Panc1 (cell line): ENCODE results near the gene AFDN. TPM values are rescaled to one million over a fixed set of nuclear protein-coding genes. Genes with fewer than 3 reads are reported as not detected.

Source experiments
- ATAC-seq: fragments of 200-7000 bp; cut with Tn5 transposase; 2 replicates; pipeline ENCODE4 v1.9.1; 2020; ENCODE audit warnings: mild to moderate bottlenecking, moderate library complexity
- BruUV-seq: library from RNA; stranded (reverse); fragments of 400-500 nt; replicated peaks from 2 replicates; lab custom pipeline; 2021; lab: Mats Ljungman, UMichigan
- CTCF ChIA-PET: fragments of 300-600 bp; sonication (Branson Sonifier 250); formaldehyde crosslinking; loops from one replicate; lab custom pipeline; 2022; ENCODE audit warnings: antibody characterized with exemption; lab: Charles Lee
- POLR2A ChIA-PET: fragments of 300-600 bp; sonication (Branson Sonifier 250); formaldehyde crosslinking; loops from one replicate; lab custom pipeline; 2022; ENCODE audit warnings: antibody characterized with exemption; lab: Charles Lee
- DNase-seq: peaks from one replicate; pipeline ENCODE4 v3.0.0-alpha.2; 2010; ENCODE audit warnings: low read depth, low spot score
- H3K27ac ChIP-seq: 2 replicates; pipeline ENCODE4 v1.5.1; 2011; ENCODE audit warnings: mild to moderate bottlenecking, low read length, inconsistent platforms
- H3K27me3 ChIP-seq: fragments of 200-500 bp; sonication (Bioruptor generic); 2 replicates; pipeline ENCODE4 v1.6.0; 2014; ENCODE audit warnings: low read length, inconsistent platforms; ENCODE audit not compliant: control insufficient read depth, insufficient read depth
- H3K36me3 ChIP-seq: fragments of 200-500 bp; sonication (Bioruptor generic); 2 replicates; pipeline ENCODE4 v1.5.1; 2014; ENCODE audit warnings: inconsistent platforms, mild to moderate bottlenecking, low read length, moderate library complexity; ENCODE audit not compliant: control insufficient read depth, insufficient read depth
- H3K4me1 ChIP-seq: 2 replicates; pipeline ENCODE4 v1.5.1; 2011; ENCODE audit warnings: inconsistent platforms, mild to moderate bottlenecking, low read length, moderate library complexity; ENCODE audit not compliant: control insufficient read depth, insufficient read depth
- H3K4me3 ChIP-seq, 2 experiments: 2 replicates each; pipeline ENCODE4 v1.5.1; 2011 to 2012; ENCODE audit warnings: low read depth in 2 of 2, low read length in 2 of 2, mild to moderate bottlenecking in 2 of 2, inconsistent platforms in 1 of 2, moderate library complexity in 1 of 2
- H3K9me3 ChIP-seq: fragments of 200-500 bp; sonication (Bioruptor generic); 2 replicates; pipeline ENCODE4 v1.5.1; 2014; ENCODE audit warnings: low read depth, mild to moderate bottlenecking, inconsistent platforms, low read length, moderate library complexity; ENCODE audit not compliant: control insufficient read depth, insufficient read depth
- POLR2AphosphoS5 ChIP-seq: IDR thresholded peaks from 2 replicates; pipeline ENCODE4 v1.6.1; 2012; ENCODE audit warnings: mild to moderate bottlenecking, low read depth, low read length, moderate library complexity
- SIN3A ChIP-seq: IDR thresholded peaks from 2 replicates; pipeline ENCODE4 v1.6.1; 2012; ENCODE audit warnings: low read depth, mild to moderate bottlenecking, low read length, moderate library complexity, borderline replicate concordance; ENCODE audit not compliant: insufficient read depth
- TCF7L2 ChIP-seq: IDR thresholded peaks from 2 replicates; pipeline ENCODE4 v1.6.1; 2011; ENCODE audit warnings: mild to moderate bottlenecking, low read depth, low read length, inconsistent platforms
- in situ Hi-C: cut with HindIII; loops from 2 replicates; pipeline ENCODE4 v1.10.0; 2016; ENCODE audit warnings: low sequenced_read_pairs, low pct_unique_long_range_greater_than_20kb
- intact Hi-C: fragments of 100-400 bp; cut with micrococcal nuclease; formaldehyde crosslinking; loops from one replicate; pipeline ENCODE4 v1.10.0; 2022; ENCODE audit not compliant: unreplicated experiment
- total RNA-seq: library from RNA; stranded (reverse); gene quantifications from one replicate; pipeline ENCODE4 v1.2.1, GENCODE V29; 2021; ENCODE audit not compliant: unreplicated experiment
- TF ChIP-seq, protein P1 (sequence below), 2 experiments: IDR thresholded peaks; 2 replicates each; pipeline ENCODE4 v1.6.1; 2011 to 2012; ENCODE audit warnings: low read depth in 2 of 2, control low read depth in 1 of 2, low read length in 1 of 2, mild to moderate bottlenecking in 1 of 2, moderate library complexity in 1 of 2; ENCODE audit not compliant: insufficient read depth in 1 of 2
- TF ChIP-seq, protein P2 (sequence below): fragments of 450-650 bp; IDR thresholded peaks from 2 replicates; pipeline ENCODE4 v1.5.1; 2017; ENCODE audit warnings: mild to moderate bottlenecking

The AFDN gene
- total RNA-seq, 1 experiment from 2014 or later, result 143 TPM

DNA sequence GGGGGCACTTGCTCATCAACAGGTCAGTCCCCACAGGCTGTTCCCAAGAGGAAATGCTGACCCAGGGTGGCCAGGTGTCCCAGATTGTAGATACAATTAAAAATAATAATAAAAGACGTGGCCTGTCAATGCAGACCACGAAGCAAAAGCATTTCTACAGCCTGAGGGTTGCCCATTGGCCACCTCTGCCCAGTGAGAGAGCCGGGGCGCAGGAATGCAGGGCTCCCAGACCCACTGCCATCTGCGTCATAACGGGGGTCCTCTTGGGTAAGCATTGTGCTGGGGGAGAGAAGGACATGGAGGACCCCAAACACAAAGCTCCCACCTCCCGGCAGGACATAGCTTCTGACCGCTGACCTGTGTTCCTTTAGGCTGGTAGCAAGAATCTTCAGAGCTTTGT lies 22.9 kb upstream of the AFDN start:
- no peak for DNase-seq
- Histone ChIP-seq H3K27ac (no peak overlapping the region), H3K36me3 (no peaks in the 10 kb centered on the region), H3K4me3 (no peak overlapping the region), H3K4me1 (no peaks in the 10 kb centered on the region), H3K9me3 (no peaks in the 10 kb centered on the region), H3K27me3 (no peaks in the 10 kb centered on the region)
- BruUV-seq, result no TSS peak
- intact Hi-C loops, result no loop called here
- POLR2A ChIA-PET, result interaction anchor here (0.6 kb wide), 1 partner anchor 14 kb away, joined by 4 read pairs; no protein-coding TSS in a partner anchor
- no peak for ATAC-seq
- in situ Hi-C loops, result no loop called here
- CTCF ChIA-PET, result no interaction called here
- TF ChIP-seq POLR2AphosphoS5 (no peak), TCF7L2 (no peak), SIN3A (no peak)
- TF ChIP-seq, protein P1, sequence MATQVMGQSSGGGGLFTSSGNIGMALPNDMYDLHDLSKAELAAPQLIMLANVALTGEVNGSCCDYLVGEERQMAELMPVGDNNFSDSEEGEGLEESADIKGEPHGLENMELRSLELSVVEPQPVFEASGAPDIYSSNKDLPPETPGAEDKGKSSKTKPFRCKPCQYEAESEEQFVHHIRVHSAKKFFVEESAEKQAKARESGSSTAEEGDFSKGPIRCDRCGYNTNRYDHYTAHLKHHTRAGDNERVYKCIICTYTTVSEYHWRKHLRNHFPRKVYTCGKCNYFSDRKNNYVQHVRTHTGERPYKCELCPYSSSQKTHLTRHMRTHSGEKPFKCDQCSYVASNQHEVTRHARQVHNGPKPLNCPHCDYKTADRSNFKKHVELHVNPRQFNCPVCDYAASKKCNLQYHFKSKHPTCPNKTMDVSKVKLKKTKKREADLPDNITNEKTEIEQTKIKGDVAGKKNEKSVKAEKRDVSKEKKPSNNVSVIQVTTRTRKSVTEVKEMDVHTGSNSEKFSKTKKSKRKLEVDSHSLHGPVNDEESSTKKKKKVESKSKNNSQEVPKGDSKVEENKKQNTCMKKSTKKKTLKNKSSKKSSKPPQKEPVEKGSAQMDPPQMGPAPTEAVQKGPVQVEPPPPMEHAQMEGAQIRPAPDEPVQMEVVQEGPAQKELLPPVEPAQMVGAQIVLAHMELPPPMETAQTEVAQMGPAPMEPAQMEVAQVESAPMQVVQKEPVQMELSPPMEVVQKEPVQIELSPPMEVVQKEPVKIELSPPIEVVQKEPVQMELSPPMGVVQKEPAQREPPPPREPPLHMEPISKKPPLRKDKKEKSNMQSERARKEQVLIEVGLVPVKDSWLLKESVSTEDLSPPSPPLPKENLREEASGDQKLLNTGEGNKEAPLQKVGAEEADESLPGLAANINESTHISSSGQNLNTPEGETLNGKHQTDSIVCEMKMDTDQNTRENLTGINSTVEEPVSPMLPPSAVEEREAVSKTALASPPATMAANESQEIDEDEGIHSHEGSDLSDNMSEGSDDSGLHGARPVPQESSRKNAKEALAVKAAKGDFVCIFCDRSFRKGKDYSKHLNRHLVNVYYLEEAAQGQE (IDR thresholded peaks at IDR 0.05; ENCODE audit: insufficient read depth in 1 of 2, low read depth in 2 of 2, low read length in 1 of 2), result no peak
- TF ChIP-seq, protein P2, sequence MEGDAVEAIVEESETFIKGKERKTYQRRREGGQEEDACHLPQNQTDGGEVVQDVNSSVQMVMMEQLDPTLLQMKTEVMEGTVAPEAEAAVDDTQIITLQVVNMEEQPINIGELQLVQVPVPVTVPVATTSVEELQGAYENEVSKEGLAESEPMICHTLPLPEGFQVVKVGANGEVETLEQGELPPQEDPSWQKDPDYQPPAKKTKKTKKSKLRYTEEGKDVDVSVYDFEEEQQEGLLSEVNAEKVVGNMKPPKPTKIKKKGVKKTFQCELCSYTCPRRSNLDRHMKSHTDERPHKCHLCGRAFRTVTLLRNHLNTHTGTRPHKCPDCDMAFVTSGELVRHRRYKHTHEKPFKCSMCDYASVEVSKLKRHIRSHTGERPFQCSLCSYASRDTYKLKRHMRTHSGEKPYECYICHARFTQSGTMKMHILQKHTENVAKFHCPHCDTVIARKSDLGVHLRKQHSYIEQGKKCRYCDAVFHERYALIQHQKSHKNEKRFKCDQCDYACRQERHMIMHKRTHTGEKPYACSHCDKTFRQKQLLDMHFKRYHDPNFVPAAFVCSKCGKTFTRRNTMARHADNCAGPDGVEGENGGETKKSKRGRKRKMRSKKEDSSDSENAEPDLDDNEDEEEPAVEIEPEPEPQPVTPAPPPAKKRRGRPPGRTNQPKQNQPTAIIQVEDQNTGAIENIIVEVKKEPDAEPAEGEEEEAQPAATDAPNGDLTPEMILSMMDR, result no peak

DNA sequence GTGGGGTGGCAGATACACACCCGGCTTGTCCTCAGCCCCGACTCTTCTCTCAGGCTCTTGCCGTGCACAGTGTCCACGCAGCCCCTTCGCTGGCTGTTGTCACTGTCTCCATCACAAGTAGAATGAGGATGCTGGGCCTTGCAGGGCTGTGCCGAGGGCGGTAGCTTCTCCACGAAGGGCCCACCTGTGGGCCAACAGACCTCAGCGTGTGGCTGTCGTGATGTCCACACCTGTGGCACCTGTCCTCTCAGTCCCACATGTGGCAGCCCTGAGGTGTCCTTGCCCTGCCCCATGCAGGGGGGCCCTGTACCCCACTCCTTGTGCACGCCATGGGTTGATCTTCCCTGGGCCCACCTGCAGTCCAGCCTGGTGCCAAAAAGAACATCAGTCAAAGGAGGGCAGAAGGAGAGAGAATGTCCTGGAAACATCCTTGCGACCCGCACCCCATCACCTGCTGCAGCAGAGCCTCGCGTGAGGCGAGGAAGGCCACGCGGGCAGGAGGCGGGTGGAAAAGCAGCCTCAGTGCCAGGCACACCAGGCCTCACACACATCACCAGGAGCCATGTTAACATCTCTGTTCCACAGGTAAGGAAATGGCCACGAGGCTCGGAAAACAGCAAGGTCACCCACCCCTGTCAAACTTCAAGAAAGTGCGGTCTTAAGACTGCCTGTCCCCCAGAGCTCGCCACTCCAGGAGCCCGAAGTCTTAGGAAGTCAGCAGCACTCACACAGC lies 22.3 kb upstream of the AFDN start:
- Histone ChIP-seq H3K27me3 (peaks cover 2% of the 10 kb centered on the region; the same call in 1 of the 2 replicates), H3K36me3 (no peaks in the 10 kb centered on the region), H3K4me1 (no peaks in the 10 kb centered on the region), H3K27ac (no peak overlapping the region), H3K9me3 (no peaks in the 10 kb centered on the region), H3K4me3 (no peak overlapping the region)
- BruUV-seq, result no TSS peak
- in situ Hi-C loops (no loop called here), intact Hi-C loops (no loop called here)
- ATAC-seq (no peak), DNase-seq (no peak)
- ChIA-PET POLR2A (interaction anchor here (0.6 kb wide), 1 partner anchor 14 kb away, joined by 4 read pairs; no protein-coding TSS in a partner anchor), CTCF (no interaction called here)
- TF ChIP-seq, protein P1 (IDR thresholded peaks at IDR 0.05; ENCODE audit: insufficient read depth in 1 of 2, low read depth in 2 of 2, low read length in 1 of 2), result no peak
- no peak for TF ChIP-seq TCF7L2
- TF ChIP-seq, protein P2, result no peak
